K562 (cell line): Measurements from ENCODE around the gene RHOB. TPM values are rescaled to one million over a fixed set of nuclear protein-coding genes. Genes with fewer than 3 reads are reported as not detected.

Experiments
- BRF1 ChIP-seq: IDR thresholded peaks from 3 replicates; pipeline ENCODE4 v1.6.1; 2011; ENCODE audit warnings: borderline replicate concordance, mild to moderate bottlenecking; ENCODE audit not compliant: insufficient read length; ENCODE audit errors: extremely low read depth
- CBX5 ChIP-seq: IDR thresholded peaks from 2 replicates; pipeline ENCODE4 v1.6.1; 2014; ENCODE audit warnings: low read depth, borderline replicate concordance
- CHCHD3 ChIP-seq: fragments of 250-450 bp; sonication (Bioruptor Pico); IDR thresholded peaks from 2 replicates; pipeline ENCODE4 v2.1.2; 2022; ENCODE audit warnings: mild to moderate bottlenecking
- CXXC5 ChIP-seq: fragments of 250-450 bp; sonication (Bioruptor Pico); IDR thresholded peaks from 2 replicates; pipeline ENCODE4 v1.8.0; 2022; ENCODE audit warnings: inconsistent platforms, mild to moderate bottlenecking, moderate library complexity
- ETV1 ChIP-seq: fragments of 450-650 bp; conservative IDR thresholded peaks from 2 replicates; pipeline ENCODE4 v1.6.1; 2016; ENCODE audit warnings: missing genetic modification characterization, control low read depth, low read depth, missing compliant biosample characterization
- FOXJ3 ChIP-seq: sonication (generic); formaldehyde crosslinking; IDR thresholded peaks from 2 replicates; pipeline ENCODE4 v1.4.0; 2020; ENCODE audit warnings: mild to moderate bottlenecking, missing genetic modification reagents
- HDGF ChIP-seq: fragments of 450-650 bp; IDR thresholded peaks from 2 replicates; pipeline ENCODE4 v1.6.1; 2016
- HNRNPL ChIP-seq: fragments of 200-400 bp; formaldehyde crosslinking; IDR thresholded peaks from 2 replicates; pipeline ENCODE4 v1.6.1; 2017; ENCODE audit warnings: low read depth, mild to moderate bottlenecking, low read length
- JUN ChIP-seq, 2 experiments: sonication (generic) in 1 of 2; formaldehyde crosslinking in 1 of 2; IDR thresholded peaks; 2 replicates each; pipeline versions ENCODE4 v1.6.1 to v1.8.0; 2012 to 2022; ENCODE audit warnings: borderline replicate concordance in 2 of 2, mild to moderate bottlenecking in 2 of 2, improper control_type of control experiment in 1 of 2, low read depth in 1 of 2, low read length in 1 of 2, missing genetic modification reagents in 1 of 2
- NFIC ChIP-seq: fragments of 450-650 bp; IDR thresholded peaks from 2 replicates; pipeline ENCODE4 v1.6.1; 2017; ENCODE audit warnings: mild to moderate bottlenecking, inconsistent platforms
- SMAD1 ChIP-seq: fragments of 150-350 bp; IDR thresholded peaks from 2 replicates; pipeline ENCODE4 v1.6.1; 2014; ENCODE audit warnings: low read length, low read depth; ENCODE audit not compliant: partially characterized antibody
- SMARCA4 ChIP-seq: fragments of 450-650 bp; IDR thresholded peaks from 2 replicates; pipeline ENCODE4 v1.6.1; 2016
- SMARCA5 ChIP-seq: fragments of 450-650 bp; IDR thresholded peaks from 2 replicates; pipeline ENCODE4 v1.6.1; 2016
- ZNF644 ChIP-seq: fragments of 200-800 bp; sonication (Bioruptor generic); IDR thresholded peaks from 2 replicates; pipeline ENCODE4 v1.6.1; 2016; ENCODE audit warnings: low read depth, missing genetic modification characterization, missing compliant biosample characterization
- polyA plus RNA-seq, 8 experiments: library from polyadenylated mRNA; depleted of rRNA in 4 of 8; stranded (reverse) in 5 of 8; unstranded in 3 of 8; fragments of >200 nt; fragmentation: Nextera tagmentation in 2 of 8; fragmentation: Illumina TruSeq in 1 of 8; extraction: Ambion mirVana in 2 of 8; extraction: Trizol in 1 of 8; gene quantifications; 2 replicates each; pipeline versions ENCODE4 v1.2.1 to v1.2.3, GENCODE V29; 2011 to 2014; ENCODE audit warnings: inconsistent platforms in 1 of 8, missing spikeins in 1 of 8
- total RNA-seq, 7 experiments: library from RNA; depleted of rRNA in 6 of 7; stranded (reverse); fragments of >200 nt in 6 of 7; fragmentation: Illumina TruSeq in 2 of 7; extraction: Trizol in 2 of 7; gene quantifications; 2 replicates each; pipeline versions ENCODE4 v1.2.1 to v1.2.3, GENCODE V29; 2011 to 2021; ENCODE audit warnings: low replicate concordance in 1 of 7
- TF ChIP-seq, protein P1 (sequence below), 2 experiments: fragments of 450-650 bp in 1 of 2; sonication (generic) in 1 of 2; formaldehyde crosslinking; conservative IDR thresholded peaks; 2 replicates each; pipeline versions ENCODE4 v1.4.0 to v1.8.1; 2020 to 2022; ENCODE audit warnings: mild to moderate bottlenecking in 1 of 2, missing genetic modification reagents in 1 of 2
- TF ChIP-seq, protein P2 (sequence below): sonication (generic); formaldehyde crosslinking; IDR thresholded peaks from 2 replicates; pipeline ENCODE4 v1.8.0; 2022; ENCODE audit warnings: missing genetic modification reagents, mild to moderate bottlenecking, borderline replicate concordance
- TF ChIP-seq, protein P3 (sequence below): sonication (generic); formaldehyde crosslinking; IDR thresholded peaks from 2 replicates; pipeline ENCODE4 v1.8.0; 2023; ENCODE audit warnings: mild to moderate bottlenecking, missing genetic modification reagents
- TF ChIP-seq, protein P4 (sequence below): sonication (generic); formaldehyde crosslinking; IDR thresholded peaks from 2 replicates; pipeline ENCODE4 v1.8.0; 2022; ENCODE audit warnings: mild to moderate bottlenecking, missing genetic modification reagents
- TF ChIP-seq, protein P5 (sequence below): sonication (generic); formaldehyde crosslinking; IDR thresholded peaks from 2 replicates; pipeline ENCODE4 v1.8.0; 2022; ENCODE audit warnings: mild to moderate bottlenecking, low read depth, missing genetic modification reagents

The RHOB gene
- total and polyA plus RNA-seq, 9 of the 15 experiments (the other 6 are each of a cell fraction or from before 2014, with no cell fraction given): 0.07 to 4.8 (median 1.1) TPM

DNA sequence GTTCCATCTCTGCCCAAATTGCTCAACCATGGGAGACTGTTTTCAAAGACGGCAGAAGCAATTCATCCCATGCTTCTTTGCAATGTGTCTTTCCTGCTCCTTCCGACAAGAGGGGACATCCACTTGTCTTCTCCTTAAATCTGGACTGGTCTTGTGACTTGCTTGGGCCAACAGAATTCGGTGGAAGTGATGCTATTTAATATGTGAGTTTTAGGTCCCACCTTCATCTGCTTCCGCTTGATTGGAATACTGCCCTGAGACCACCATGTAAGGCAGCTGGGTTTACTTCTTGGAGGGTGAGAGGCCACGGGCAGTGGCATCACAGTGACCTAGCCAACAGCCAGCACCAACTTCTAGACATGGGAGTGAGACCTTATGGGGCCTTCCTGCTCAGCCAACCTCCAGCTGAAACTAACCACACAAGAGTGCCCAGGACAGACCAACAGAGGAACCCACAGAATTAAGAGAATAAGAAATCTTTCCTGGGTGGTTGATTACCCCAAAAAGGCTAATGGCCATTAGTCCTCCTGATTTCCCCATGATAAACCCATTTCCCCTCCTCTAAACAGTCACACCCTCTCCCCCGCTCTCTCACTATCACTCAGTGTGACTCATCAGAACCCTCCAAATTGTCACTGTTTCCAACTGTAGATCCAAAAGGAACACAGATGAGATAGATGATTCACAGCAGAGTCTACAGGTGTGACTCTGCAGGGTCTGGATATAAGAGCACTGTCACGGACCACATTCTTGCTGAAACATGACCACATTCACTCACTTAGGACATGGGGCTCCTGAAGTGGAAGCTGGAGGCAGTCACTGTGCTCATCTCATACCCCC is 16.2 kb upstream of the RHOB start (continued):
- TF ChIP-seq NFIC (no peak), ETV1 (no peak), CXXC5 (CRISPR knock-in tag) (no peak), CBX5 (no peak), SMARCA4 (peak; percentile 94), CHCHD3 (CRISPR knock-in tag) (no peak), SMARCA5 (no peak), HDGF (no peak), SMAD1 (no peak), FOXJ3 (CRISPR knock-in tag) (no peak), HNRNPL (no peak), ZNF644 (tag) (no peak), BRF1 (no peak), JUN (IDR thresholded peaks at IDR 0.05; ENCODE audit: borderline replicate concordance, low read depth, low read length) (peak; percentile 94), JUN (CRISPR knock-in tag; IDR thresholded peaks at IDR 0.05; ENCODE audit: borderline replicate concordance) (no peak)
- TF ChIP-seq, protein P1, sequence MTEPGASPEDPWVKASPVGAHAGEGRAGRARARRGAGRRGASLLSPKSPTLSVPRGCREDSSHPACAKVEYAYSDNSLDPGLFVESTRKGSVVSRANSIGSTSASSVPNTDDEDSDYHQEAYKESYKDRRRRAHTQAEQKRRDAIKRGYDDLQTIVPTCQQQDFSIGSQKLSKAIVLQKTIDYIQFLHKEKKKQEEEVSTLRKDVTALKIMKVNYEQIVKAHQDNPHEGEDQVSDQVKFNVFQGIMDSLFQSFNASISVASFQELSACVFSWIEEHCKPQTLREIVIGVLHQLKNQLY (CRISPR knock-in tag; conservative IDR thresholded peaks at IDR 0.05): no peak
- TF ChIP-seq, protein P2, sequence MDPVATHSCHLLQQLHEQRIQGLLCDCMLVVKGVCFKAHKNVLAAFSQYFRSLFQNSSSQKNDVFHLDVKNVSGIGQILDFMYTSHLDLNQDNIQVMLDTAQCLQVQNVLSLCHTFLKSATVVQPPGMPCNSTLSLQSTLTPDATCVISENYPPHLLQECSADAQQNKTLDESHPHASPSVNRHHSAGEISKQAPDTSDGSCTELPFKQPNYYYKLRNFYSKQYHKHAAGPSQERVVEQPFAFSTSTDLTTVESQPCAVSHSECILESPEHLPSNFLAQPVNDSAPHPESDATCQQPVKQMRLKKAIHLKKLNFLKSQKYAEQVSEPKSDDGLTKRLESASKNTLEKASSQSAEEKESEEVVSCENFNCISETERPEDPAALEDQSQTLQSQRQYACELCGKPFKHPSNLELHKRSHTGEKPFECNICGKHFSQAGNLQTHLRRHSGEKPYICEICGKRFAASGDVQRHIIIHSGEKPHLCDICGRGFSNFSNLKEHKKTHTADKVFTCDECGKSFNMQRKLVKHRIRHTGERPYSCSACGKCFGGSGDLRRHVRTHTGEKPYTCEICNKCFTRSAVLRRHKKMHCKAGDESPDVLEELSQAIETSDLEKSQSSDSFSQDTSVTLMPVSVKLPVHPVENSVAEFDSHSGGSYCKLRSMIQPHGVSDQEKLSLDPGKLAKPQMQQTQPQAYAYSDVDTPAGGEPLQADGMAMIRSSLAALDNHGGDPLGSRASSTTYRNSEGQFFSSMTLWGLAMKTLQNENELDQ (CRISPR knock-in tag): no peak
- TF ChIP-seq, protein P3, sequence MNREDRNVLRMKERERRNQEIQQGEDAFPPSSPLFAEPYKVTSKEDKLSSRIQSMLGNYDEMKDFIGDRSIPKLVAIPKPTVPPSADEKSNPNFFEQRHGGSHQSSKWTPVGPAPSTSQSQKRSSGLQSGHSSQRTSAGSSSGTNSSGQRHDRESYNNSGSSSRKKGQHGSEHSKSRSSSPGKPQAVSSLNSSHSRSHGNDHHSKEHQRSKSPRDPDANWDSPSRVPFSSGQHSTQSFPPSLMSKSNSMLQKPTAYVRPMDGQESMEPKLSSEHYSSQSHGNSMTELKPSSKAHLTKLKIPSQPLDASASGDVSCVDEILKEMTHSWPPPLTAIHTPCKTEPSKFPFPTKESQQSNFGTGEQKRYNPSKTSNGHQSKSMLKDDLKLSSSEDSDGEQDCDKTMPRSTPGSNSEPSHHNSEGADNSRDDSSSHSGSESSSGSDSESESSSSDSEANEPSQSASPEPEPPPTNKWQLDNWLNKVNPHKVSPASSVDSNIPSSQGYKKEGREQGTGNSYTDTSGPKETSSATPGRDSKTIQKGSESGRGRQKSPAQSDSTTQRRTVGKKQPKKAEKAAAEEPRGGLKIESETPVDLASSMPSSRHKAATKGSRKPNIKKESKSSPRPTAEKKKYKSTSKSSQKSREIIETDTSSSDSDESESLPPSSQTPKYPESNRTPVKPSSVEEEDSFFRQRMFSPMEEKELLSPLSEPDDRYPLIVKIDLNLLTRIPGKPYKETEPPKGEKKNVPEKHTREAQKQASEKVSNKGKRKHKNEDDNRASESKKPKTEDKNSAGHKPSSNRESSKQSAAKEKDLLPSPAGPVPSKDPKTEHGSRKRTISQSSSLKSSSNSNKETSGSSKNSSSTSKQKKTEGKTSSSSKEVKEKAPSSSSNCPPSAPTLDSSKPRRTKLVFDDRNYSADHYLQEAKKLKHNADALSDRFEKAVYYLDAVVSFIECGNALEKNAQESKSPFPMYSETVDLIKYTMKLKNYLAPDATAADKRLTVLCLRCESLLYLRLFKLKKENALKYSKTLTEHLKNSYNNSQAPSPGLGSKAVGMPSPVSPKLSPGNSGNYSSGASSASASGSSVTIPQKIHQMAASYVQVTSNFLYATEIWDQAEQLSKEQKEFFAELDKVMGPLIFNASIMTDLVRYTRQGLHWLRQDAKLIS (CRISPR knock-in tag): no peak
- TF ChIP-seq, protein P4, sequence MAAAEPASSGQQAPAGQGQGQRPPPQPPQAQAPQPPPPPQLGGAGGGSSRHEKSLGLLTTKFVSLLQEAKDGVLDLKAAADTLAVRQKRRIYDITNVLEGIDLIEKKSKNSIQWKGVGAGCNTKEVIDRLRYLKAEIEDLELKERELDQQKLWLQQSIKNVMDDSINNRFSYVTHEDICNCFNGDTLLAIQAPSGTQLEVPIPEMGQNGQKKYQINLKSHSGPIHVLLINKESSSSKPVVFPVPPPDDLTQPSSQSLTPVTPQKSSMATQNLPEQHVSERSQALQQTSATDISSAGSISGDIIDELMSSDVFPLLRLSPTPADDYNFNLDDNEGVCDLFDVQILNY (CRISPR knock-in tag): no peak
- TF ChIP-seq, protein P5, sequence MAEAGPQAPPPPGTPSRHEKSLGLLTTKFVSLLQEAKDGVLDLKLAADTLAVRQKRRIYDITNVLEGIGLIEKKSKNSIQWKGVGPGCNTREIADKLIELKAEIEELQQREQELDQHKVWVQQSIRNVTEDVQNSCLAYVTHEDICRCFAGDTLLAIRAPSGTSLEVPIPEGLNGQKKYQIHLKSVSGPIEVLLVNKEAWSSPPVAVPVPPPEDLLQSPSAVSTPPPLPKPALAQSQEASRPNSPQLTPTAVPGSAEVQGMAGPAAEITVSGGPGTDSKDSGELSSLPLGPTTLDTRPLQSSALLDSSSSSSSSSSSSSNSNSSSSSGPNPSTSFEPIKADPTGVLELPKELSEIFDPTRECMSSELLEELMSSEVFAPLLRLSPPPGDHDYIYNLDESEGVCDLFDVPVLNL (CRISPR knock-in tag): no peak
